RWPE2 (cell line): ENCODE results near the gene ZNF275.

ENCODE experiments used
- ATAC-seq: fragments of 200-7000 bp; cut with Tn5 transposase; 3 replicates; pipeline ENCODE4 v1.9.1; 2021; ENCODE audit warnings: low read depth
- DNase-seq: peaks from one replicate; pipeline ENCODE4 v3.0.0-alpha.2; 2020; ENCODE audit warnings: low spot score
- H3K27ac ChIP-seq: fragments of 450-650 bp; 2 replicates; pipeline ENCODE4 v1.5.1; 2017; ENCODE audit warnings: mild to moderate bottlenecking; ENCODE audit not compliant: poor library complexity, severe bottlenecking
- H3K27me3 ChIP-seq: fragments of 250-450 bp; sonication (Bioruptor Pico); 2 replicates; pipeline ENCODE4 v1.5.1; 2021; ENCODE audit warnings: mild to moderate bottlenecking, moderate library complexity; ENCODE audit not compliant: insufficient read depth, poor library complexity, severe bottlenecking
- H3K36me3 ChIP-seq: fragments of 250-450 bp; sonication (Bioruptor Pico); 2 replicates; pipeline ENCODE4 v1.5.1; 2020; ENCODE audit warnings: low read depth, mild to moderate bottlenecking, moderate library complexity
- H3K4me1 ChIP-seq: fragments of 250-450 bp; sonication (Bioruptor Pico); 2 replicates; pipeline ENCODE4 v1.5.1; 2021; ENCODE audit warnings: mild to moderate bottlenecking, moderate library complexity; ENCODE audit not compliant: insufficient read depth, poor library complexity, severe bottlenecking
- H3K4me3 ChIP-seq: fragments of 250-450 bp; sonication (Bioruptor Pico); 2 replicates; pipeline ENCODE4 v1.5.1; 2021; ENCODE audit warnings: mild to moderate bottlenecking, moderate library complexity; ENCODE audit not compliant: severe bottlenecking
- H3K9me3 ChIP-seq: fragments of 250-450 bp; sonication (Bioruptor Pico); 2 replicates; pipeline ENCODE4 v1.5.1; 2021; ENCODE audit warnings: mild to moderate bottlenecking, moderate library complexity; ENCODE audit not compliant: severe bottlenecking
- TF ChIP-seq, protein P1 (sequence below): fragments of 450-650 bp; IDR thresholded peaks from one replicate; pipeline ENCODE4 v1.5.1; 2017; ENCODE audit warnings: mild to moderate bottlenecking, moderate library complexity; ENCODE audit not compliant: poor library complexity, severe bottlenecking

Gene ZNF275

DNA sequence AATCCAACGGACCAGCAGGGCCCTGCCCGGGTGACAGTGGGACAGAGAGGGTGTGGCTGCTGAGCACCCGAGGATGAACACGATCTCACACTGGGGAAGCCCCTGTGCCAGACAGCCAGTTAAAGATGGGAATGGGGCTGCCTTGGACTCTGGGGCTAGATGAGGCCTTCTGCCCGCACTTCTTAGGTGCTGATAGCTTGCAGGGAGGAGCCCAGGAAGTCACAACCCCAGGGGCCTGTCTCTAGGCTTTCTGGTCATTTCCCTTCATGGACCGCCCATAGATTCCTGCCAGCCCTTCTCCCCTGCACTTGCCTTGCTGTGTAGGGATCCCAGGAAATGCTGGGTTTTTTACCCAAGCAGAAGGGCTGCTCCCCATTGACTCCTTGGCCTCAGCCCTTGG is 6.2 kb downstream of the ZNF275 start:
- Histone ChIP-seq H3K4me3 (no peak overlapping the region), H3K9me3 (no peaks in the 10 kb centered on the region), H3K27ac (no peak overlapping the region), H3K27me3 (no peaks in the 10 kb centered on the region), H3K4me1 (no peaks in the 10 kb centered on the region), H3K36me3 (no peaks in the 10 kb centered on the region)
- DNase-seq (no peak), ATAC-seq (no peak)
- TF ChIP-seq, protein P1, sequence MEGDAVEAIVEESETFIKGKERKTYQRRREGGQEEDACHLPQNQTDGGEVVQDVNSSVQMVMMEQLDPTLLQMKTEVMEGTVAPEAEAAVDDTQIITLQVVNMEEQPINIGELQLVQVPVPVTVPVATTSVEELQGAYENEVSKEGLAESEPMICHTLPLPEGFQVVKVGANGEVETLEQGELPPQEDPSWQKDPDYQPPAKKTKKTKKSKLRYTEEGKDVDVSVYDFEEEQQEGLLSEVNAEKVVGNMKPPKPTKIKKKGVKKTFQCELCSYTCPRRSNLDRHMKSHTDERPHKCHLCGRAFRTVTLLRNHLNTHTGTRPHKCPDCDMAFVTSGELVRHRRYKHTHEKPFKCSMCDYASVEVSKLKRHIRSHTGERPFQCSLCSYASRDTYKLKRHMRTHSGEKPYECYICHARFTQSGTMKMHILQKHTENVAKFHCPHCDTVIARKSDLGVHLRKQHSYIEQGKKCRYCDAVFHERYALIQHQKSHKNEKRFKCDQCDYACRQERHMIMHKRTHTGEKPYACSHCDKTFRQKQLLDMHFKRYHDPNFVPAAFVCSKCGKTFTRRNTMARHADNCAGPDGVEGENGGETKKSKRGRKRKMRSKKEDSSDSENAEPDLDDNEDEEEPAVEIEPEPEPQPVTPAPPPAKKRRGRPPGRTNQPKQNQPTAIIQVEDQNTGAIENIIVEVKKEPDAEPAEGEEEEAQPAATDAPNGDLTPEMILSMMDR = no peak

DNA sequence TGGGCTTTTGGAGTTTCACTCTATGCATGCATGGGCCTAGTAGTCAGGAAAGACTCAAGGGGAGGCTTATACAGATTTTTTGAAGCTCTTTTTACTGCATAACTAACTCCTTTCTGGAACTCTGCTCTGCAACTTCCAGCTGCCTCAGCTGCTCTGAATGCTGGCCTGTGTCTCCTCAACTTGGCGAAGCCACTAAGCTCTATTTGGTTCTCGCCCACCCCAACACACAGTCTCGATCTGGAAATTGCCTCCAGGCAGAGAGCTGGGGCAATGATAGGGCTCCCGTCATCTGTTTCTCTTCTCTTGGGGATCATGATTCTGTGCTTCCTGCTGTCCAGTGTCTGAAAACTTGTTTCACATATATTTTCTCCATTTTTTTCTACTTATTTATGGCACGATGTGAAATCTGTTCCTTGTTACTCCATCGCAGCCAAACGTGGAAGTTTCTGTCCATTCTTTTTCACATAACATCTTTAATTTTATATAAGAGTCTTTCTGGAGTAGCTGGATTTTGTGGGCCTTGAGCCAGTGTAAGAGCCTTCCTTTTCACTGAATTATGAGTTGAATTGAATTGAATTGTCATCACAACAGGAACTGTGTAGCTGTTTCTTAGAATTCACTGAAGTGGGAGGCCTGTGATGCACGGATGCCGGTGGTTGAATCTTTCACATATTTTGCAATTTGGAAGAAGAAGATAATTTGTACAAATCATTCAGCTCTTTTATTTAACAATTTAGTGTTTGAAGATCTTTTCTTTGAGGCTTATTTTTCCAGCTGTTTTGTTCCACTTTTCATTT is 9.0 kb downstream of the ZNF275 start:
- DNase-seq (no peak), ATAC-seq (no peak)
- Histone ChIP-seq H3K36me3 (no peaks in the 10 kb centered on the region), H3K9me3 (no peaks in the 10 kb centered on the region), H3K4me3 (no peak overlapping the region), H3K27ac (no peak overlapping the region), H3K4me1 (no peaks in the 10 kb centered on the region), H3K27me3 (no peaks in the 10 kb centered on the region)
- TF ChIP-seq, protein P1 = no peak

DNA sequence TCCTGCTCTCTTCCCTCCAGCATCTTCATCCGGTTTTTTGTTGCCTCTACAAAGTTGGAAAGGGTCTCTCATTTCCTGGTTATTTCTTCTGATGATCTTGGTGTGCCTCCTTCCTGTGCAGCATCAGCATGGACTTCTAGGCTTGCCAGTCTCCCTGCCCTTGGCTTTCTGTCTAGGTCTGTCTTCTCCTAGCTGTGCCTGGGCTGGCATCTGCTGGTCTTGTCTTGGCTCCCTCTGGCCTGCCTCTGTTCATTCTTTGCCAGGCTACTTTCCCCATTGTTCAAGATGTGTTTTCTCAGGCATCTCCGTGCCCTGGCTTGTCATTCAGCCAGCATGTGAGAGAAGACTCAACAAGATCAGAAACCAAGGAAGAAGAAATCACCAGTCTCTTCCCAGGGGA is 9.7 kb downstream of the ZNF275 start:
- H3K36me3 ChIP-seq = no peaks in the 10 kb centered on the region
- H3K27me3 ChIP-seq = no peaks in the 10 kb centered on the region
- DNase-seq (no peak), ATAC-seq (no peak)
- no peaks in the 10 kb centered on the region for H3K4me1 ChIP-seq
- TF ChIP-seq, protein P1 = no peak
- no peak overlapping the region for H3K27ac ChIP-seq
- H3K4me3 ChIP-seq = no peak overlapping the region
- no peaks in the 10 kb centered on the region for H3K9me3 ChIP-seq

DNA sequence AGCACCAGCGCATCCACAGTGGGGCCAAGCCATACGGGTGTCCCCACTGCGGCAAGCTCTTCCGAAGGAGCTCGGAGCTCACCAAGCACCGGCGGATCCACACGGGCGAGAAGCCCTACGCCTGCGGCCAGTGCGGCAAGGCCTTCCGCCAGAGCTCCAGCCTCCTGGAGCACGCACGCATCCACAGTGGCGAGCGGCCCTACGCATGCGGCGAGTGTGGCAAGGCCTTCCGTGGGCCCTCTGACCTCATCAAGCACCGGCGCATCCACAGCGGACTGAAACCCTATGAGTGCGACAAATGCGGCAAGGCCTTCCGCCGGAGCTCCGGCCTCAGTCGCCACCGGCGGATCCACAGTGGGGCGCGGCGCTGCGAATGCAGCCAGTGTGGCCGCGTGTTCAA is 13.6 kb downstream of the ZNF275 start:
- ATAC-seq = no peak
- H3K4me1 ChIP-seq = no peaks in the 10 kb centered on the region
- no peaks in the 10 kb centered on the region for H3K36me3 ChIP-seq
- H3K9me3 ChIP-seq = no peaks in the 10 kb centered on the region
- no peaks in the 10 kb centered on the region for H3K27me3 ChIP-seq
- TF ChIP-seq, protein P1 = no peak
- DNase-seq = no peak
- H3K27ac ChIP-seq = no peak overlapping the region
- no peak overlapping the region for H3K4me3 ChIP-seq

DNA sequence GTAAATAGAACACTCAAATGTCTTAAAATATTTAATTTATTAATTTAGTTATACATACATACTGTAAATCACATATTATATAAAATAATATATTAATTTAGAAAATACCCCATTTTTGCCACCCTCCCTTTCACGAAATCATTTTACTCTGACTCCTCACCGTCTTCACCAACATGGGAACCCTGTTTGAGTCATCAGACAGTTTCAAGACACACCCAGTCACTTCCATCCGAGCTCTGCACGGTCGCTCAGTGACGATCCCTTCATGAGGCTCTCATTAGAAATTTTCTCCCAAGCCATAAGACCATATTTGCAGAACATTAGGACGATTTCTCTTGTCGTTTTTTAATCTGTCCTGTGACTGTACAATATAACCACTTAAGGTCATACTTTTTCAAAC is 14.5 kb downstream of the ZNF275 start:
- H3K36me3 ChIP-seq = no peaks in the 10 kb centered on the region
- H3K4me3 ChIP-seq = no peak overlapping the region
- H3K9me3 ChIP-seq = no peaks in the 10 kb centered on the region
- ATAC-seq (no peak), DNase-seq (no peak)
- no peak overlapping the region for H3K27ac ChIP-seq
- H3K27me3 ChIP-seq = no peaks in the 10 kb centered on the region
- H3K4me1 ChIP-seq = no peaks in the 10 kb centered on the region
- TF ChIP-seq, protein P1 = no peak
